Smooth muscle cell (in vitro differentiated cells): ENCODE data around the gene KCTD11. TPM values are rescaled to one million over a fixed set of nuclear protein-coding genes. Genes with fewer than 3 reads are reported as not detected.

ENCODE experiments used
- DNase-seq: peaks from one replicate; lab custom pipeline; 2025; ENCODE audit not compliant: unreplicated experiment; lab: John Stamatoyannopoulos, UW
- H2AFZ ChIP-seq: fragments of 200-600 bp; sonication (generic); 2 replicates; pipeline ENCODE4 v1.6.0; 2016; ENCODE audit warnings: antibody characterized with exemption, low read depth, mild to moderate bottlenecking
- H3F3A ChIP-seq: fragments of 200-600 bp; sonication (generic); 2 replicates; pipeline ENCODE4 v1.6.0; 2017; ENCODE audit warnings: antibody characterized with exemption, low read depth
- H3K27ac ChIP-seq: fragments of 200-600 bp; sonication (generic); 2 replicates; pipeline ENCODE4 v1.5.1; 2016; ENCODE audit warnings: low read depth, mild to moderate bottlenecking
- H3K27me3 ChIP-seq: fragments of 200-600 bp; sonication (generic); 2 replicates; pipeline ENCODE4 v1.6.1; 2016; ENCODE audit warnings: low read depth, mild to moderate bottlenecking
- H3K36me3 ChIP-seq: fragments of 200-600 bp; sonication (generic); 2 replicates; pipeline ENCODE4 v1.5.1; 2016; ENCODE audit warnings: low read depth
- H3K4me1 ChIP-seq: fragments of 200-600 bp; sonication (generic); 2 replicates; pipeline ENCODE4 v1.5.1; 2016; ENCODE audit warnings: low read depth
- H3K4me2 ChIP-seq: fragments of 200-600 bp; sonication (generic); 2 replicates; pipeline ENCODE4 v1.6.0; 2016; ENCODE audit warnings: mild to moderate bottlenecking
- H3K4me3 ChIP-seq: fragments of 200-600 bp; sonication (generic); 2 replicates; pipeline ENCODE4 v1.5.1; 2016; ENCODE audit warnings: mild to moderate bottlenecking
- H3K79me2 ChIP-seq: fragments of 200-600 bp; sonication (generic); 2 replicates; pipeline ENCODE4 v1.6.0; 2016; ENCODE audit warnings: low read depth, mild to moderate bottlenecking
- H3K9ac ChIP-seq: fragments of 200-600 bp; sonication (generic); 2 replicates; pipeline ENCODE4 v1.6.0; 2016; ENCODE audit warnings: low read depth
- H3K9me3 ChIP-seq: fragments of 200-600 bp; sonication (generic); replicated peaks from 2 replicates; pipeline ENCODE4 v1.5.1; 2016; ENCODE audit warnings: low read depth
- H4K20me1 ChIP-seq: fragments of 200-600 bp; sonication (generic); 2 replicates; pipeline ENCODE4 v1.6.0; 2016; ENCODE audit warnings: low read depth
- CTCF ChIP-seq: fragments of 200-600 bp; sonication (generic); IDR thresholded peaks from 2 replicates; pipeline ENCODE4 v1.5.1; 2017; ENCODE audit warnings: borderline replicate concordance, mild to moderate bottlenecking, antibody characterized with exemption; ENCODE audit not compliant: insufficient read depth, poor library complexity, severe bottlenecking
- WGBS: methylation state at CpG from one replicate; pipeline ENCODE4 v1.1.7; 2016; ENCODE audit warnings: low lambda C conversion rate; 5-methylcytosine and 5-hydroxymethylcytosine counted together
- polyA plus RNA-seq: library from polyadenylated mRNA; unstranded; fragments of >200 nt; fragmentation: Nextera tagmentation; extraction: Ambion mirVana; gene quantifications from 2 replicates; pipeline ENCODE4 v1.2.1, GENCODE V29; 2016
- total RNA-seq: library from RNA; depleted of rRNA; stranded (reverse); fragments of >200 nt; gene quantifications from 2 replicates; pipeline ENCODE4 v1.2.3, GENCODE V29; 2014

Gene KCTD11
- total and polyA plus RNA-seq, 2 experiments from 2014 or later: 33.8 to 34.7 TPM

DNA sequence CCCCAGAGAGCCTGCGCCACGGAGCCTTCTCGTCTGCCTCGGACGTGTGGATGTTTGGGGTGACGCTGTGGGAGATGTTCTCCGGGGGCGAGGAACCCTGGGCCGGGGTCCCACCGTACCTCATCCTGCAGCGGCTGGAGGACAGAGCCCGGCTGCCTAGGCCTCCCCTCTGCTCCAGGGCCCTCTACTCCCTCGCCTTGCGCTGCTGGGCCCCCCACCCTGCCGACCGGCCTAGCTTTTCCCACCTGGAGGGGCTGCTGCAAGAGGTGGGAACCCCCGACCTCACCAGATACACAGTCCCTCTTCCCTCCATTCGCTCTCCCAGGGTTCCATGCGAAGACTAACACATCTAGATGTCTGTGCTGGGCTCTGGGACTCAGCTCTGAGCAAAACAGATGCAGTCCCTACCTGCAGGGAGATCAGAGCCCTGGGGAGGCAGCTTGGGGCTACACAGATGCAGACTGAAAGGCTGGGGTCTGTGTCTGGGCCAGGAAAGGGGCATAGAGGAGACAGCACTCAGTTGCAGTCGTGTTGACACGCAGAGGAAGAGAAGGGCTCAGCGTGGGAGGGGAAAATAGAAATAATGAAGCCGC, 32.6 kb downstream of the KCTD11 start:
- peak overlapping the region; percentile 40 for H3K4me3 ChIP-seq
- 65% methylated on average over 22 of the region's 23 CpGs for WGBS
- no peaks in the 10 kb centered on the region for H3K9me3 ChIP-seq
- no peak for DNase-seq
- H3K27me3 ChIP-seq: peaks cover 21% of the 10 kb centered on the region
- H3K79me2 ChIP-seq: no peaks in the 10 kb centered on the region
- no peak for TF ChIP-seq CTCF
- no peak overlapping the region for H3K27ac ChIP-seq
- H4K20me1 ChIP-seq: peaks cover 5% of the 10 kb centered on the region
- H3K4me1 ChIP-seq: peaks cover 19% of the 10 kb centered on the region
- H2AFZ ChIP-seq: no peak overlapping the region
- peak overlapping the region; percentile 85 for H3K4me2 ChIP-seq
- peaks cover 6% of the 10 kb centered on the region for H3F3A ChIP-seq
- H3K9ac ChIP-seq: no peak overlapping the region
- no peaks in the 10 kb centered on the region for H3K36me3 ChIP-seq

GRCh38 chr17:7388856-7389255, 36.9 kb downstream of the KCTD11 start:
- H3K36me3 ChIP-seq: no peaks in the 10 kb centered on the region
- H3K27ac ChIP-seq: no peak overlapping the region
- TF ChIP-seq CTCF: no peak
- H2AFZ ChIP-seq: no peak overlapping the region
- peaks cover 14% of the 10 kb centered on the region for H3K4me1 ChIP-seq
- no peak overlapping the region for H3K9ac ChIP-seq
- H3K79me2 ChIP-seq: no peaks in the 10 kb centered on the region
- no peak for DNase-seq
- no peaks in the 10 kb centered on the region for H3K27me3 ChIP-seq
- no peaks in the 10 kb centered on the region for H3K9me3 ChIP-seq
- peaks cover 23% of the 10 kb centered on the region for H4K20me1 ChIP-seq
- 99% methylated on average over 10 of the region's 10 CpGs for WGBS
- no peak overlapping the region for H3K4me2 ChIP-seq
- peaks cover 6% of the 10 kb centered on the region for H3F3A ChIP-seq
- no peak overlapping the region for H3K4me3 ChIP-seq

DNA sequence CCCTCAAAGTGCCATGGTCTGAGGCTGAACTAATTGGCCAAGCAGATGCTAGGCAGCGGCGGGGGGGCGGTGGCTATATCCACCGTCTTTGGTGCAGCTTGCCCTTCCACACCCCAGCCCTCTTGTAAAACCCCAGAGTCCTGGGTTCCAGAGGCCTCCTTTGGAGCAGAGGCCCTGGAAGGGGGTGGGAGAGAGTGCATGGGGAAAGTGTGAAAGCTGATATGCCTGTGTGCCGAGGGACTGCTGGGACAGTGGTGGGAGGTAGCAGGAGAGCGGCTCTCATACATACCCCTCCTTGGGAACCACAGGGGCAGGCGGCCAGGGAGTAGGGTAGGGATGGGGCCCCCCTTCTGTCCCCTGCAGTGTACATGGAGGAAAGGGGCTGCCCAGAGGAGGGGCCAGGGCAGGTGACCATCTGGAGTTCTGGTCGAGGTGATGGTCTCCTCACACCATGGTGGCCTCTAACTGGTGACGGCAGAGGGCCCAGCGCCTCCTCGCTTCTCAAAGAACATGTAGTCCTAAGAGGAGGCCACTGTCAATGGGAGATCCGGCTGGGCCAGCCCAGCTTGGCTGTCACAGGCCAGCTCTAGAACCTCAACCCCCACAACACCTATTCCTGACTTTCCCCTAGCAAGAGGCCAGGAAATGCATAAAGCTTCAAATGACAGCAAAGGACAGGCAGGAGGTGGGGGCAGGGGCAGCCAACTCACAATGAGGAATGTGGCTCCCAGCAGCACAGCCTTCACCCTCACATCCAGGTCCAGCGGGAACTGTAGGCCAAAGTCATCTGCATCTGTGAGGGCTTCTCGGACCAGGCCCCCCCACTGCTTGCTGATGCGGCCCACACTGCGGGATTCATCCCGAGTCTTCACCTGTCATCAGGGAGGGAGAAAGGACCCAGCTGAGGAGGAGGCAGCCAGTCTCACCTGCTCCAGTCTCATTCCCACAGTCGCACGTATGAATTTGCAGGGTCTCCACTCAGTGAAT, 38.3 kb downstream of the KCTD11 start:
- H3F3A ChIP-seq: peaks cover 11% of the 10 kb centered on the region
- no peaks in the 10 kb centered on the region for H3K27me3 ChIP-seq
- peaks cover 23% of the 10 kb centered on the region for H4K20me1 ChIP-seq
- no peaks in the 10 kb centered on the region for H3K9me3 ChIP-seq
- no peak overlapping the region for H3K4me2 ChIP-seq
- no peaks in the 10 kb centered on the region for H3K36me3 ChIP-seq
- no peaks in the 10 kb centered on the region for H3K79me2 ChIP-seq
- H3K4me1 ChIP-seq: peaks cover 9% of the 10 kb centered on the region
- H3K4me3 ChIP-seq: no peak overlapping the region
- TF ChIP-seq CTCF: no peak
- H2AFZ ChIP-seq: no peak overlapping the region
- no peak overlapping the region for H3K27ac ChIP-seq
- 93% methylated on average over 19 of the region's 19 CpGs for WGBS
- no peak overlapping the region for H3K9ac ChIP-seq
- no peak for DNase-seq
